GM19351 (cell line): Measurements from ENCODE around the gene TIMM17A.

Source experiments
- ATAC-seq: cut with Tn5 transposase; IDR thresholded peaks from one replicate; pipeline ENCODE4 v1.9.1; 2021; ENCODE audit warnings: mild to moderate bottlenecking, moderate library complexity; ENCODE audit not compliant: unreplicated experiment

TIMM17A gene

GRCh38 chr1:201955009-201955728 is at the start of gene TIMM17A:
Gene TIMM17A, plus strand, starts transcription at chr1:201955503. Its CDS starts 24 bp downstream, at chr1:201955527.
- peak; percentile 100 for ATAC-seq

- no peak for ATAC-seq
Observed at GRCh38 chr1:201906336-201906735, 49.0 kb upstream of the TIMM17A start.

- no peak for ATAC-seq
Observed at GRCh38 chr1:201907621-201908020, 47.7 kb upstream of the TIMM17A start.

DNA sequence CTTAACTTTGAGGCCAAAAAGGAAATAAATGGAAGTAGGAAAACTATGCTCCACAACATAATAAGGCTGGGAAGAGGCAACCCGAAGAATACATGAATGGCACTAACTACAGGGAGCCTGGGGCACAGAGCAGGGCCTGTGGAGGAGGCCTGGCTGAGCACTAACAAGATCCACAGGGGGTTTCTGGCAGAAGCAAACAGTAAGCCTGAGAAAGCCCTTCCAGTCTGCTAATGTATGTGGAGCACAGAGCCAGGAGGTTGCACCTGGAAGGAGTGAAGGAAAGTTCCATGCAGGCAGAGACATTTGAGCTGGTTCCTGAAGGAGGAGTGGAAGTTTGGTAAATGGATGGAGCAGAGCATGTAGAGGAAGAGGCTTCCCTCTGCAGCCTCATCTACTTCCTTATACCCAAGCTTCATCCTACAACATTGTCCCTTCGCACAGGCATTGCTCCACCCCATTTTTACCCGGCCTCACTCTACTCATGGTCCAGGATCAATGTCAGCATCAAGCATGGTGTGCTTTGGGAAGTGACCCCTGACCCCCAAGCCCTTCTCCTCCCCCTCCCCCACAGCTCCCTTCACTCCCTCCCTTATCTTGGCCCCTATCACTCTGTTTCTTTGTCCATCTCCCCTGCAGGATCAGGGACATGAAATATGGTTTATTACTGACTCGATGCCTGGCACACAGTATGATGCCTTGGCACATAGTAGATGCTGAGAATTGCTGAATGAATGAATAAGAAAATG is 43.3 kb upstream of the TIMM17A start:
- no peak for ATAC-seq

DNA sequence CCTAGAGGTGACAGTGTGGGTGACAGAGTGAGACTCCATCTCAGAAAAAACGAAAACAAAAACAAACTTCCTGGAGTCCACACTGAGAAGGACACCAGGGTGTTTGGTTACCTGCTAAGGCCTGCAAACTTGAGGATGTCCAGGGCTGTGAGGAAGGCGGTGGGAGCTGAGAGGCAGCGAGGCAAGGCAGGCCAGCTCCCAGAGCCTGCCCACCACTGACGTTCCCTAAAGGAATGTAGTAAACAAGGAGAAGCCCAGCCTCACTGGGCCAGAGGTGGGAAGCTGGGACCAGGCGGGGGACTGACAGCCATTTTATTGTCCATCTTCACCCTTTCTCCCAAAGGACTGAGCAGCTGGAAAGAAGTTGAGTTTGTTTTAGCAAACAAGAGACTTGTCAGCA is 42.5 kb upstream of the TIMM17A start:
- no peak for ATAC-seq

GRCh38 chr1:201914456-201915235 is 40.7 kb upstream of the TIMM17A start:
- ATAC-seq = no peak

DNA sequence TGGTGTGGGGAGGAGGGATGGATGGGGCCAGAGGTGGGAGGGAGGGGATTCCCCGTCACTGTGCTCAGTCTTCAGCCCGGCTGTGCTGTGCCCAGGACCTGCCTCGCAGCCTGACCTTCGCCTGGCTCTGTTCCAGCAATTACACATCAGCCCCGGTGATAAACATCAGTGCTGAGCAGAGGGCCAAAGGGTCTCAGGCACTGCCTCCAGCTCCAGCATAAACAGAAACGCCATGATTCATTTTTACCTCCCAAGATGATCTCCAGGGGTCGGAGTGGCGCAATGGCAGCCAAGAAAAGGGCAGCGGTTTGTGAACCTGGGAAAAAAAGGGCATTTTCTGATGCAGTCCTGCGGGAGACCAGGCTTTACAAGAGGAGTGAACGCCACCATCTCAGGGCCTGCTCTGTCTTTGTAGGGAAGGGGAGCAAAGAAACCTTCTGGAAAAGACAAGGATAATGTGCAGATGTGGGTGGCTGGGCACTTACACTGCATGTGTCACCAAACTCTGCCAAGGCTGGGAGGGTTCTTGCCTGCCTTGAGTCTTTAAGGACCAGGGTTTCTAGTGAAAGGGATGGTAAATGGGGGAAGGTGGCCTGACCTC is 38.6 kb upstream of the TIMM17A start:
- no peak for ATAC-seq

GRCh38 chr1:201917362-201918033 is 37.8 kb upstream of the TIMM17A start:
- ATAC-seq = no peak

- no peak for ATAC-seq
Observed at GRCh38 chr1:201918343-201918742, 37.0 kb upstream of the TIMM17A start.

GRCh38 chr1:201921952-201922558 is 33.2 kb upstream of the TIMM17A start:
- ATAC-seq = no peak

- no peak for ATAC-seq
Observed at GRCh38 chr1:201925301-201925567, 30.1 kb upstream of the TIMM17A start.

DNA sequence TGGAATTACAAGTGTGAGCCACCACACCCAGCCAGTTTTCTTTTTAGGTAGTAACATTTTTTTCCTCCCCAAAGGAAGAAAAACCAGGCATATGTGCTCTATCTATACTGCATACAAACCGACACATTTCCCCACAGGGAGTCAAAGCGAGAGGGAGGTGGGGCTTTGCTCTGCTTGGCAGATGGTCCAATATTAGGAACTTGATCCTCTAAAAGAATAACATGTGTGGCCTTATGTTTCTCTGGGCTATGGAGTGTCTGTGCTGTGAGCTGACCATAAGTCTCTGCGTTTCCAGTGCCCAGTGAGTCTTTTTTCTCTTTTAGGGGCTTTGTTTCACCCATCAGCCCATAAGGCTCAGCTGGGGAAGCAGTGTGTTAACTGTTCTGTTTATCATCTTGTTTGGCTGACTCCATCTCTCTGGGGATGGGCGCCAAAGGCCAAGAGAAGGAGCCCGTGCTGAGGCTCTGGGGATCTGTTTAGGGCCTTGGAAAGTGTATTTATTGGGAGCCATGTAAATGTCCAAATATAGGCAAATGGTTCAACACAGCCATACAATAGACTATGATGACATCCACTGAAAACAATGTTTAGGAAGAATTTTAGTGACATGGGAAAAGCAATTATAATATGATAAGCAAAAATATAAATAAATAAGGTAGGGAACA is 29.2 kb upstream of the TIMM17A start:
- ATAC-seq = no peak

- ATAC-seq = no peak
Observed at GRCh38 chr1:201928266-201928665, 27.0 kb upstream of the TIMM17A start.

GRCh38 chr1:201930137-201930536 is 25.2 kb upstream of the TIMM17A start:
- no peak for ATAC-seq

DNA sequence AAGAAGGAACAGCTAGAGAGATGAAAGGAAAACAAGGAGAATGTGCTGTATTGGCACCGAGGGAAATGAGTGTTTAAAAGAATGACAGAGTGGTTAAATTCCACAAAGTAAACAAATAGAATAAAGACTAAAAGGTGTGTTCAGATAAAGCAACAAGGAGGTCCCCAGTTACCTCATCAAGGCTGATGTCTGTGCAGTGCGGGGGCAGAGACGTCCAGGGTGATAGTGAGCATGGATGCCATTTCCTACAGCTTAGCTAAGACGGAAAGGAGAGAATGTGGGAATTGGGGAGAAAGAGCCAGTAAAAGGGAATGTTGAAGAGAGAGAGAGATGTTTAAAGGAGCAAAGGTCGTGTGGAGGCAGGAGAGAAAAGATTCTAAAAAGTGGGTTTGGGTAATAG is 24.5 kb upstream of the TIMM17A start:
- no peak for ATAC-seq

GRCh38 chr1:201933840-201934430 is 21.4 kb upstream of the TIMM17A start:
- ATAC-seq = no peak

- no peak for ATAC-seq
Observed at GRCh38 chr1:201937624-201938213, 17.6 kb upstream of the TIMM17A start.

- ATAC-seq = no peak
Observed at GRCh38 chr1:201938440-201939035, 16.8 kb upstream of the TIMM17A start.

- no peak for ATAC-seq
Observed at GRCh38 chr1:201939148-201939547, 16.2 kb upstream of the TIMM17A start.
